HG02571 (cell line): ENCODE results near the gene CST2.
"Not testable (repeated sequence)": the region's sequence is repeated elsewhere in the genome, so short reads cannot be mapped to it uniquely, and the experiment has no call there.

Source experiments
- ATAC-seq: cut with Tn5 transposase; IDR thresholded peaks from one replicate; pipeline ENCODE4 v1.9.1; 2021; ENCODE audit warnings: mild to moderate bottlenecking, moderate library complexity; ENCODE audit not compliant: unreplicated experiment

The CST2 gene

GRCh38 chr20:23811559-23811958 lies 15.0 kb downstream of the CST2 start:
- not testable (repeated sequence) for ATAC-seq

GRCh38 chr20:23810349-23810748 lies 16.2 kb downstream of the CST2 start:
- ATAC-seq = not testable (repeated sequence)

- ATAC-seq = no peak
Observed at GRCh38 chr20:23800865-23801264, 25.7 kb downstream of the CST2 start.

GRCh38 chr20:23799216-23799847 lies 27.2 kb downstream of the CST2 start:
- not testable (repeated sequence) for ATAC-seq

DNA sequence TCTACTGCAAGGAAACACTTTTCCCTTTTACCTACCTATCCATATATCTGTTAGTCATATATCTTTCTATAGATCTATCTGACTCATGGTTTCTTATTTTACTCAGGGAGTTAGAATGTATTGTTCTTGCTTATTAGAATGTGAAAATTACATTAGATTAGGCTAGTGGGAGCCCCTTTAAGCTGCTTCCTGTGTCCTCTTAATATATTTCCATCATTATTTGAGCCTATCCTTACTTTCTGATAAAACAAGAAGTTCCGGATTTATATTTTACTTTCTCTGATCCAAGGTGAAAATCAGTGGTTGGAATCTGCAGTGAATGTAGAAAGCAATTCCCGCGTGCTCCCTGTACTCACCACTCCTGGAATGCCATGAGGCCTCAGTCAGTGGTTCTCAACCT lies 31.0 kb downstream of the CST2 start:
- ATAC-seq = no peak

GRCh38 chr20:23794841-23795240 lies 31.7 kb downstream of the CST2 start:
- ATAC-seq = no peak

DNA sequence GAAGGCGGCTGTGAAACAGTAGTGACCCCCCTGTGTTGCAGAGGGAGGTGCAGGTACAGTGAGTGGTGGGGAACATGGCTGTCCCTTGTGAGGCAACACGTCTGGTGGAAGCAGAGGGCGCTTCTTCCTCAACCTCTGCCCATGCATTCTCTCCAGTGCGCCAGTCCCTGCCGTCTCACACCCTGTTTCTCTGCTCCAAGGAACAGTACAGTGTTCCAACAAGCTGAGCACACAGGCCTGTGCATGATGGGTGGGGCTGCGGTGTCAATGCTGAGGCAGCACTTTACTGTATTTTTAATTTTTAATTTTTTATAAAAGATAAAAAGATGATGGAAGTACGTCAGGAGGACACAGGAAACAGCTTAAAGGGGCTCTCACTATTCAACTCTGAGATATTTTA lies 32.5 kb downstream of the CST2 start:
- ATAC-seq = no peak

GRCh38 chr20:23783447-23783846 lies 43.1 kb downstream of the CST2 start:
- no peak for ATAC-seq

- no peak for ATAC-seq
Observed at GRCh38 chr20:23782366-23782983, 44.1 kb downstream of the CST2 start.

GRCh38 chr20:23778676-23779075 lies 47.9 kb downstream of the CST2 start:
- ATAC-seq = not testable (repeated sequence)

GRCh38 chr20:23777380-23777779 lies 49.1 kb downstream of the CST2 start:
- ATAC-seq = not testable (repeated sequence)

GRCh38 chr20:23776067-23776771 lies 50.3 kb downstream of the CST2 start:
- ATAC-seq = no peak

DNA sequence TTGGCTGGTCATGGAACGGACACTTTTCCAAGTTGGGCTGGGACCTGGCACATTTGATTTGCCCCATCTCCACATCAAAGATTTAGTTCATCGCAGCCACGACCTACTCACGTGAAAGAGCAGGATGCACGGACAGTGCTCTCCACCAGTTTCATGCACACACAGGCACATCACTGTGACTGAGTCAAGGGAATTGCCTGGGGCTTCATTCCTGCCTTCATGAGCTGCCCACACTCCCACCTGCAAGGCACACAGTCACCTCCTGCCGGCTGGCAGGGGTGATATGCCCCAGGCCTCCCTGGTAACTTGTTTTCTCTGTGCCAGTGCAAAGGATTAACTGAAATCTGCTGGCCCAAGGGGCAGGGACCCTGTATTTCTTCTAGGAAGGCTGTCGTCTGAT lies 52.4 kb downstream of the CST2 start:
- ATAC-seq = no peak
